Measurements from ENCODE around the gene ALX4.
A peak's percentile ranks its signal among the peaks of the same experiment; 100 is the strongest.

The ALX4 gene

DNA sequence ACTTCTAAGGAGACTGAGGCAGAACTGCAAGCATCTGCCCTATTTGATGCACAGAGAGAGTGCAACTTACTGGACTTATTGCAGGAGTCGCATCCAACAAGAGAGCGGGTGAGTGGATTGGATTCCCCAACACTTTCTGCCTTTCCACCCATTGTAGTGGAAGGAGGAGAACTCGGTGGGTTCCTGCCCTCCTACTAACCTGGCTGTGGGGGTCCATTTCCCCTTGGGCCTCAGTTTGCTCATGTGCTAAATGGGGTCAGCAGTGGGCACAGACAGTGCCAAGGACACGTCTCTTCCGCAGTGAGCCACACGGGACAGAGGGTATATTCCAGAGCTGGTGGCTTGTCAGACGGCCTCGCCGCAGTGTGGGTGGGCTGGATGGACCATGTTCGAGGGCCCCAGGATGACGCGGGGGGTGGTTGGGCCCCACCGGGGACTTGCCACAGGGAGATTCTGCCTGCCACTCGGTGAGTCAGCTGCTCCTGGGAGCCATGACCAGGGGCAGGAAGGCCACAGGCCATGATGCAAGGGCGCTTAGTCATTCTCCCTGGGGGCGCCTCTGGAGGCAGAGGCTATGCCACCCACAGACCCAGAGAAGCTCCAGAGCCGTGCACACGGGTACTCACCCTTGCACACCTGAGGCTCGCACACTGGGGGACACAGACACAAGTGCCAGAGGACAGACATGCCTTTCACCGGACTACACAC, 8.2 kb downstream of the ALX4 start:
- no peak for DNase-seq

DNA sequence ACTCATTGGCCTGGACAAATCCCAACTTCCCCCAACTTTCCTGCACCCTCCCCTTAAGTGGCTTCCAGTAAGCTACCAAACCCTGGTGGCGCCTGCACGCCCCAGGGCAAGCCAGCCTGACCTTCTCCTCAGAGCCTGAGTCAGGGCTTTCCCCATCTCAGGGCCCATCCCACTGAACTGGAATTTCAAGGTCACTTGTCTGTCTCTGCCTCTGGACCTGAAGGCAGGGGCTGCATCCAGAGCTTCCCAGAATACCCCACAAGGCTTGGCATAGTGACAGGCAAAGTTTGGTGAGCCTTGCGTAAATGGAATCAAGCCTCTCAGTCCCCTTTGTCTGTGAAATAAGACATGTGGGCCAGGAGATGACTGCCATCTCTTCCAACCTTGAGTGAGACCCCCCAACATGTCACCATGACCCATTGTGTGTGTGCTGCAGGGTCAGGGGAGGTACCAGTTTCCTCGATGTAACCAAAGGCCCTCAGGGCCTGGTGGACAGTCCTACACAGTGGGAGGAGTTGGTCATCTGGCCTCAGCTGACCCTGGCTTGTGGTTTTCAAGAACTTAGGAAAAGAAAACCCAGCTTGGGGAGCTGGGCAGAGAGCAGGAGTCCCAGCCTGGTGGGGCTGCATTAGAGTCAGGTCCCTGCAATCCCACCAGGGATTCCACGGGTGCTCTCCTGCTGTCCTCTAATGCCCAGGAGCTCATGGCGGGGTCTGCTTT, 8.9 kb downstream of the ALX4 start:
- DNase-seq, result no peak

- no peak for DNase-seq
These were observed 11.1 kb downstream of the ALX4 start for GRCh38 chr11:44298862-44299261.

GRCh38 chr11:44290208-44290607, 19.7 kb downstream of the ALX4 start:
- DNase-seq, result no peak

DNA sequence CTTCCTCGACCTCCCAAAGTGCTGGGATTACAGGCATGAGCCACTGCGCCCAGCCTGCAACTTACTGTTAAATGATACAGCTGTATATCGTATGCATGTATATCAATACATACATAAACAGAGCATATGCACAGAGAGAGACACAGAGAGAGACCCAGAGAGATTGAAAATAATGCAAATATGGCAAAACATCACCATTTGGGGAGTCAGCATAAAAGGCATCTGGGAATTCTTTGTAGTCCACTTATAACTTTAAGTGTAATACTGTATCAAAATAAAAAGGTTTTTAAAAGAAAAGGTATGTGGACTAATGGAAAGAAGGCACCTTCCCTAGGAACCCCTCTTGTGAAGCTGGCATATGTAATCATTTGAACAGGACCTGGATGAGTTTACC, 21.8 kb downstream of the ALX4 start:
- DNase-seq, result no peak

- no peak for DNase-seq
These were observed 23.0 kb downstream of the ALX4 start for GRCh38 chr11:44286911-44287310.

- peak in 19 of 58 donors; percentile 3 to 29 (median 9) for DNase-seq
These were observed 23.6 kb downstream of the ALX4 start for GRCh38 chr11:44286268-44286880.

GRCh38 chr11:44285756-44286155, 24.2 kb downstream of the ALX4 start:
- DNase-seq, result no peak

DNA sequence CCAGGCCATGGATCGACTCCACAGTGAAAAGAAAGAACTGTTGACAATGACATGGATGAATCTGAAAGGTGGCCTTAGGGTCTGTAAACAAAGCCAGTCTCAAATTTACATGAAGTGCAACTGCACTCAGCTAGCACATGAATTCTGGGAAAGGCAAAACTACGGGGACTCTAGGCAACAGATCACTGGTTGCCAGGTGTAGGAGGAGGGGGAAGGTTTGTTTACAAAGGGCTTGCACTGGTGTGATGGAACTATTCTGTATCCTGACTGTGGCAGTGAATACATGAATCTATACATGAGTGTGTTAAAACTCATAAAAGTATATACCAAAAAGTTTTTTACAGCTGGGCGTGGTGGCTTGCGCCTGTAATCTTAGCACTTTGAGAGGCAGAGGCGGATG, 27.3 kb downstream of the ALX4 start:
- DNase-seq, result no peak

GRCh38 chr11:44281151-44281550, 28.8 kb downstream of the ALX4 start:
- no peak for DNase-seq

- no peak for DNase-seq
These were observed 29.7 kb downstream of the ALX4 start for GRCh38 chr11:44280257-44280656.

- no peak for DNase-seq
These were observed 30.5 kb downstream of the ALX4 start for GRCh38 chr11:44279483-44279882.

DNA sequence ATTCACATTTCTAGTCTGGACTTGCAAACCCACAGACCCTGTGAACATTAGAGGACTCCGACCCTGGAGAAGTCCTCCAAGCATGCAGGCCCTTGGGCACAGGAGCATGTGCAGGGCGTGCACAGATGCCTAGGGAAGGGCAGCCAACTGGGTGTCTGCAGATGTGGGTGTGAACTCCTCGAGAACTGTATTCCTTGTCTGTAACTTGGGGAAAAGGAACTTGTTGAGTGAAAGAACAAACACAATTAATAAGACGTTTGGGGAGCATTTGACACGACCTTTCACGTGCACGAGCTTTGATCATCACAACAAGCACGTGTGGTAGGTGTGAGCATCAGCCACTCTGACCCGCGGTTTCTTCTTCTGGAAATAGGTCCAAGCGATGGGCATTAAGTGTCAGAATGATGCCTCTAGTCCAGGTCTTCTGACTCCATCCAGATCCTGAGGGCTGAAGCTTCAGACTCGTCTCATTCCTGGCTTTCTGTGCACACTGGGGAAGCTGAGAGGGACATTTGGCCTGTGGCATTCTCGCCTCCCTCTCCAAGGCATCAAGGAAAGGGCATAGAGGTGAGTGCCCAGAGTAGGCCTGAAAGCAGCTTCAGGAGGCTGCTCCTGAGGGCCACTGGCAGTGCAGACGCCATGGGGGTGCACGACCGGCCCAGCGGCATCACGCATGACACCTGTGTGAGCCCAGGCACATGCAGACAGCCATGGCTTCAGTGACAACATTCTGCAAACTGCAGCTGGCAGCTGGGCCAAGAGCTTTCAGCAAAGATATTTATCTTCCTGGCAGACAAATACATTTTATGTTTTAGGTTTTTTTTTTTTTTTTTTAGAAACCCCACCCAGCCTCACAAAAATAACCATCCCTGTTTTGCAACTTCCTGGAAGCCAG, 32.5 kb downstream of the ALX4 start:
- DNase-seq, result no peak

GRCh38 chr11:44275961-44276550, 33.9 kb downstream of the ALX4 start:
- DNase-seq, result no peak

GRCh38 chr11:44275241-44275640, 34.7 kb downstream of the ALX4 start:
- no peak for DNase-seq

DNA sequence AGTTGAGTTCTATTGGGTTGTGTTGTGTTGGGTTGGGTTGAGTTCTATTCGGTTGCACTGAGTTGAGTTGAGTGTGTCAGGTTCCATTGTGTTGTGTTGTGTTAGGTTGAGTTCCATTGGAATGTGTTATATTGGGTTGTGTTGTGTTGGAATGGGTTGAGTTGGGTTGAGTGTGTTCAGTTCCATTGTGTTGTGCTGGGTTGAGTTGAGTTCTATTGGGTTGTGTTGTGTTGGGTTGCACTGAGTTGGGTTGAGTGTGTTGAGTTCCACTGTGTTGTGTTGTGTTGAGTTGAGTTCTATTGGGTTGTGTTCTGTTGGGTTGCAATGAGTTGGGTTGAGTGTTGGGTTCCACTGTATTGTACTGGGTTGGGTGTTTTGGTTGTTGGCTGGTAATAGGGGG, 35.5 kb downstream of the ALX4 start:
- DNase-seq, result no peak

GRCh38 chr11:44271286-44271685, 38.7 kb downstream of the ALX4 start:
- DNase-seq, result no peak

GRCh38 chr11:44270403-44271273, 39.3 kb downstream of the ALX4 start:
- DNase-seq, result no peak

DNA sequence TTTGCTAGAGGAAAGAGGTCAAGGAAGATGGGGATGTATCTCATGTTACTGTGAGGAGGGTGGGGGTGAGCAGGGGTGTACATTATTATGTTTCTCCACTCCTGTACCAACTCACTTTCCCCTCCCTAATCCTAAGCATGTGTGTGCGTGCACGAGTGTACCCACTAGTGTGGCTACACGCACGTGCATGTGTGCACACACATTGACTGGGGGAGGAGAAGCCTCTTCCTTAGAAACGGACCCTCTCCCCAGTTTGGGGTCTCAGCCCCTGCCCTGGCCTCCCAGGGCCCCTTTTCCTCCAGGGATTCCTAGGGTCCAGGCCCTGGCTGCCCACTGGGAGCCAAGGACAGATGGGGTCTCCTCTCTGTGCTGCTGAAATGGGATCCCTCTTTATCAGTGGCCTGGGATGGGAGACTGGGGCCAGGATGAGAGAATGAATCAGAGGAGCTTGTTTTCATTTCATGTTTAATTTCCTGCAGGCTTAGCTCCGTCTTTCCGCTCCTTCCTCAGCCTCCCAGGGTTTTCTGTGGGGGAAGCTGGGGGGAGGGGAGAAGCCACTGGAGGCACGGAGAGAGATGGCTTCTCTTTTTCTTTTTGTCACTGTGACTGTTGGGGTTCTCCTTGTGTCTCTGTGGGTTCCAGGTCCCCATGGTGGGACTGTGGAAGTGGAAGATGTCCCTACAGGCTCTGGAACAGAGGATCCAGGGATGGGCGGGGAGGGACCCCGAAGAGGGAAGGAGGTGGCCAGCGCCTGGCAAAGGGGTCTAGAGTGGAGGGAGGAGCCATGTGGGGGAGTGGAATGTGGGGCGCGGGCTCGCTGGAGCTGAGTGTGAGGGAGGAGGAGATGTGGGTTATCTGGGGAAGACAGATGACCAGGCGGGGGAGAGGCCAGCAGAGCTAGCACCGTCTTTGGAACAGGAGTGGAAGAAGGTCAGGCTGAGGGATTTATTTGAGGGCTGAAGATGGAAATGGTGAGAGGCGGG, 40.3 kb downstream of the ALX4 start:
- DNase-seq, result no peak

Data from anterior cingulate cortex (tissue), 58 donors.